ENCODE measurements around the gene FRMD1. TPM values are rescaled to one million over a fixed set of nuclear protein-coding genes. Genes with fewer than 3 reads are reported as not detected.
A peak's percentile ranks its signal among the peaks of the same experiment; 100 is the strongest.

The FRMD1 gene
- polyA plus RNA-seq, 1 donor from 2014 or later = not detected

DNA sequence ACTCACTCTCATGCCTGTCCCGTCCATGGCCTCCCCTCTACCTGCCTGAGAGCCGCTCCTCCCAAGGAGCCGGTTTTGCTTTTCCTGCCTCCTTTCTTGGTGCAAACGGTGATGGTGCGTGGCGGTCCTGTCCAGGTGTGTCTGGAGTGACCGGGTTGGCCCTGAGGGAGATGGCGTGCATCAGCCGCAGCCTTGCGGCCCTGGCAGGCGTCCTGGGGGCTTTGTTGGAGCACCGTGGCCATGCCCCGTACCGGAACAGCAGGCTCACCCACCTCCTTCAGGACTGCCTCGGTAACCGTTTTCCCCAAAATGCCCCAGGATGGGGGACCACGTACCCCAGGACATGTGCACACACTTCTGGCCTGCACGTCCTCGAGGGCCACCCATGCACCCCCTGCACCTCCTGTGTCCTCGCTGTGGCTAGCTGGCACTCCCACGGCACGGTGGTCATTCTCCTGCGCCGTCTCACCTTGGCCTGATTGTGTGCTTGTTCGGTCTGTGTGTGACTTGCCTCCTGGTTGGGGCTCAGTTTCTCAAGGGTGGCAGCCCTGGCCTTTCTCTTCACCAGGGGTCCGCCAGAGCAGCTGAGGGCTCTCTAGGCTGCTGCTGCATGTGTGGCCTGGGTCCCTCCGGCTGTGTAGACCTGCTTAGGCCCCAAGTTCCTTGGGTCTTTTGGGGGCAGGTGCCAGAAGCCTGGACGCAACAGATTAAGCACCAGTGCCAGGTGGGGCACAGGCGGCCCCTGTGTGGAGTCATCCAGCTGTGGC is 36.4 kb downstream of the FRMD1 start:
- no peak overlapping the region for H3K27ac Mint-ChIP-seq
- H3K4me3 Mint-ChIP-seq = peak overlapping the region in 1 of 4 donors; percentile 17
- H3K9me3 Mint-ChIP-seq = peaks cover 3 to 9% (median 5%) of the 10 kb centered on the region in 3 donors
- no peaks in the 10 kb centered on the region for H3K36me3 Mint-ChIP-seq
- no peaks in the 10 kb centered on the region for H3K4me1 Mint-ChIP-seq
- no peaks in the 10 kb centered on the region for H3K27me3 Mint-ChIP-seq

DNA sequence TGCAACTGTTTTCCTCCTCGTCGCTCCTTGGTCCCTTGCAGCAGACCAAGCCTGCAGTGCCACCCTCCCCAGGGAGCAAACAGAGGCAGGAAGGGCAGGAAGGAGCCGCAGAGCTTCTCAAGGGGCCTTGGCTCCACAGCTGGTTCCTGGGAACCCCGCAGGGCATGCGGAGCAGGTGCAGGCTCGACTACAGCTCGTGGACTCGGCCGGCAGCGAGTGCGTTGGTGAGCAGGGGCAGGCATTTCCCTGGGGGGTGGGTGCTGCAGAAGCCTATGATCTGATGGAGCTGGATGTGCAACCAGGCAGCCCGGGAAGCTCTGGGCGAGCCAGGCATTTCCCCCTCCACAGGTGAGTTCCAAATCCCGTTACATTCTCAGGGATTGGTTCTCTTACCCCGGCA is 37.1 kb downstream of the FRMD1 start:
- Mint-ChIP-seq H3K4me3 (peak overlapping the region in 1 of 4 donors; percentile 55), H3K4me1 (no peaks in the 10 kb centered on the region), H3K9me3 (peaks cover 5 to 13% (median 12%) of the 10 kb centered on the region in 3 donors), H3K27ac (no peak overlapping the region), H3K27me3 (no peaks in the 10 kb centered on the region), H3K36me3 (no peaks in the 10 kb centered on the region)

DNA sequence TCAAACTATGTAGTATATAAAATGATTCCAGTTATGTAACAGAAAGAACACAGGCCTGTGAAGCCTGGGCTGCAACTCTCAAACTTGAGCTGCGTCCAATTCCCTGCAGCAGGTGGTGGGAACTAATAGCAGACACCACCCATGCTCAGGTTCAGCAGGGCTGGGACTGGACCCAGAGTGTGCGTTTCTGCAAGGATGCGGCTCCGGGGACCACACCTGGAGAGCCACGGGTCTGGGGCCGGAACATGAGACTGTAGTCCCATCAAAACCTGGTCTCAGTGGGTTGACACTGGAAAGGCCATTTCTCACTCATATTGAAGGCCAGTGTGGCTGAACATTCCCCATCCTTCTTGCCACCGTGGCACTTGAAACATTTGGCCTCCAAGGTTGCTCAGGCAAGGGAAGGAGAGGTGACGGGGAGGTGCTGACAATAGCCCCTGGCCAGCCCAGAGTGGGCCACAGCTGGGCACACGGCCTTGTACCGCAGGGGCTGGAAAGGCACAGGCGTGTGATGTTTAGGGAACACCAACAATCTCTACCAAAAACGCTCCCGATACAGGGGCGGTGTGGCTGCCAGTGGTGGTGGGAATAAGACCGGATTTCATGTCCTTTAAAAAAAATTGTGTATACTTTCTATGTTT is 38.0 kb downstream of the FRMD1 start:
- H3K36me3 Mint-ChIP-seq = no peaks in the 10 kb centered on the region
- no peak overlapping the region for H3K4me3 Mint-ChIP-seq

DNA sequence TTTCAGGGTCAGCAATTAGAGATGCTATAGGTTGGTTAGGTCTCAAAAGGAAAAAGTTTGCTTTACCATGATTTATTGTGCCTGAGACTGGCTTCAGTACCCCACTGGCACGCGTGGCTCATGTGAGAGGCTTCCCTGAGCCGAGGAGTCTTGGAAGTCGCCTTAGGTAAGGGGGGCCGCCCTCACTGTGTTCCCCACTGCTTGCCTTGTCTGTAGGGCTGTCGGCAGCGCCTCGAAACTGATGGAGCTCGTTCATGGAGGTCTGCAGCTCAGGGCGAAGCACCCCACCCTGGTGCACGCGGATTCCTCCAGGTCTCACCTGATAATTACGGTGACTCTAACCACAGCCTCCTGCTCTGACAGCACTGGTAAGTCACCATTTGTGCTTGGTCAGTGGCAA is 39.2 kb downstream of the FRMD1 start:
- peaks cover 0 to 1% (median 0%) of the 10 kb centered on the region in 3 donors for H3K4me1 Mint-ChIP-seq
- H3K27ac Mint-ChIP-seq = no peak overlapping the region
- no peak overlapping the region for H3K4me3 Mint-ChIP-seq
- peaks cover 5 to 13% (median 12%) of the 10 kb centered on the region in 3 donors for H3K9me3 Mint-ChIP-seq
- H3K36me3 Mint-ChIP-seq = no peaks in the 10 kb centered on the region
- H3K27me3 Mint-ChIP-seq = peaks cover 11% of the 10 kb centered on the region

More for the DNA sequence above, 38.0 kb downstream of the FRMD1 start:
- Mint-ChIP-seq H3K27me3 (peaks cover 5% of the 10 kb centered on the region), H3K9me3 (peaks cover 5 to 13% (median 12%) of the 10 kb centered on the region in 3 donors), H3K27ac (no peak overlapping the region), H3K4me1 (peaks cover 0 to 1% (median 0%) of the 10 kb centered on the region in 3 donors)

DNA sequence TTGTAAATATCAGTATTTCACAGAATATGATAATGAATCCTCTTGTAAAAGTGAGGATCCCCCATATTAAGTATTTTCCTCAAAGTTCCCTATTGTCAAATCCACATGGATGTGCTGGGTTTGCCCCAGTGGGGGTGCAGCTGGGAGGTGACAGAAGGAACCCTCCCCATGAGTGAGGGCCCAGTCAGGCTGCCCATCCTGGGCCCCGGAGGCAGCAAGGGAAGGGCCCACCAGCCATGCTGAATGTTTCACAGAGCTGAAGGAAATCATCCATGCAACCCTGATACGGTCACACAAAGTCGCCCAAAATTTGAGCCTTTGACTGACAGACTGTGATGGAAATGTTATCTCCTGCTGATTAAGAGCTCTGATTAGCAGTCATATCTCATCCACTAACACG is 39.7 kb downstream of the FRMD1 start:
- Mint-ChIP-seq H3K4me1 (peaks cover 0 to 1% (median 0%) of the 10 kb centered on the region in 3 donors), H3K27me3 (peaks cover 16% of the 10 kb centered on the region), H3K36me3 (no peaks in the 10 kb centered on the region), H3K27ac (peak overlapping the region in 1 of 3 donors; percentile 76), H3K9me3 (peaks cover 5 to 13% (median 12%) of the 10 kb centered on the region in 3 donors), H3K4me3 (no peak overlapping the region)

DNA sequence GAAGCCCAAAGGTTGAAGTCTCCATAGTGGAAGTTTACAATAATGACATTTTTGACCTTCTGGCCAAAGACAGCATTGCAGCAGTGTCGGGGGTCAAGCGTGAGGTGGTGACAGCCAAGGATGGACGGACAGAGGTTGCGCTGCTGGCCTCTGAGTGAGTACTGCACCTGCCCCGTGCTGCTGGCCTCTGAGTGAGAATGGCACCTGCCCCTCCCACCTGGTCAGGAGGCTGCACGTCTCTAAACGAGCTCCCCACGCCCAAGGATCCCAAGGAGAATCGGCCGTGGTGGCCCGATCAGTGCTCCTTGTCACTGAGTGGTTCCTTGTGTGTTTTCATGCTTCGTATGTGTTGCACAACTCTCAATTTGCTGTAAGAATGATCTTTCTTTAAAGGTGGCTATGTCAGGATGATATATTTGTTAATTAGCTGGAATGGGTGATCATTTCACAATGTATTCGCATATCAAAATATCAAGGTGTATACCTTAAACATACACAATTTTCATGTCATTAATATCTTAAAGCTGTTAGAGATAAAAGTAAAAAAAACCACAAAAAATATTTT is 40.4 kb downstream of the FRMD1 start:
- Mint-ChIP-seq H3K4me3 (no peak overlapping the region), H3K4me1 (peaks cover 0 to 1% (median 0%) of the 10 kb centered on the region in 3 donors), H3K36me3 (no peaks in the 10 kb centered on the region), H3K27me3 (peaks cover 16% of the 10 kb centered on the region), H3K9me3 (peaks cover 5 to 13% (median 12%) of the 10 kb centered on the region in 3 donors), H3K27ac (no peak overlapping the region)

DNA sequence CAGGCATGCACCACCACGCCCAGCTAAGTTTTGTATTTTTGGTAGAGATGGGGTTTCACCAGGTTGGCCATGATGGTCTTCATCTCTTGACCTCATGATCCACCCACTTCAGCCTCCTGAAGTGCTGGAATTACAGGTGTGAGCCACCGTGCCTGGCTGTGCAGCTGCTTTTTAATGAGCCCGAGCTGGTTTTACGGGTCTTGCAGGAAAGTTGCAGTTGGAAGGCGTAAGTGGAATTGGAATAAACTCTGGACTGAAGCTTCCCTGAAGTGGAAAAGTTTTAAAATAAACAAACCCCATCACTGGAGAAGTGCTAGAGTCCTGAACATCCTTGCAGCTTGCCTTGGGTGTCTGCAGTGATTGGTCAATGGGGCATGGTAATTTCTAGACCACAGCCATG is 41.2 kb downstream of the FRMD1 start:
- H3K27ac Mint-ChIP-seq = no peak overlapping the region
- no peak overlapping the region for H3K4me3 Mint-ChIP-seq
- H3K27me3 Mint-ChIP-seq = peaks cover 16% of the 10 kb centered on the region
- H3K9me3 Mint-ChIP-seq = peaks cover 5 to 13% (median 12%) of the 10 kb centered on the region in 3 donors
- H3K36me3 Mint-ChIP-seq = no peaks in the 10 kb centered on the region
- peaks cover 0 to 1% (median 0%) of the 10 kb centered on the region in 3 donors for H3K4me1 Mint-ChIP-seq

DNA sequence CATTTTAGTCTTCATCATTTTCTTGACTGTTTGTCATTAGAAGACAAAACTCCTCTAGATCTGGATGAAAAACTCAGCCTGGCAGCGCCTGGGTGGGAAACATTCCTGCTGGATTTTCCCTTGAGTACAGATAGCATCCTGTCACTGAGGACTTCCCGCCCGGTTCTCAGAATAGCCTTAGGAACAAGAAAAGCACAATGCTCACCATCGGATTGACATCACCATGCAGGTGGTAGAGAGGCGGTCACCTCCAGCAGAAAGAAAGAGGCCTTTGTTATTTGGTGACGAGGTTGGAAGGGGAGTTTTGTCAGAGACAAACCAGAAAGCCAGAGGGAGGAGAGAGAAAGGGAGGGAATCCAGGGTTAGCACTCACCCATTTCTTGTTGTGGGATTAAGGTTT is 41.8 kb downstream of the FRMD1 start:
- Mint-ChIP-seq H3K36me3 (no peaks in the 10 kb centered on the region), H3K4me1 (peaks cover 0 to 1% (median 0%) of the 10 kb centered on the region in 3 donors)

DNA sequence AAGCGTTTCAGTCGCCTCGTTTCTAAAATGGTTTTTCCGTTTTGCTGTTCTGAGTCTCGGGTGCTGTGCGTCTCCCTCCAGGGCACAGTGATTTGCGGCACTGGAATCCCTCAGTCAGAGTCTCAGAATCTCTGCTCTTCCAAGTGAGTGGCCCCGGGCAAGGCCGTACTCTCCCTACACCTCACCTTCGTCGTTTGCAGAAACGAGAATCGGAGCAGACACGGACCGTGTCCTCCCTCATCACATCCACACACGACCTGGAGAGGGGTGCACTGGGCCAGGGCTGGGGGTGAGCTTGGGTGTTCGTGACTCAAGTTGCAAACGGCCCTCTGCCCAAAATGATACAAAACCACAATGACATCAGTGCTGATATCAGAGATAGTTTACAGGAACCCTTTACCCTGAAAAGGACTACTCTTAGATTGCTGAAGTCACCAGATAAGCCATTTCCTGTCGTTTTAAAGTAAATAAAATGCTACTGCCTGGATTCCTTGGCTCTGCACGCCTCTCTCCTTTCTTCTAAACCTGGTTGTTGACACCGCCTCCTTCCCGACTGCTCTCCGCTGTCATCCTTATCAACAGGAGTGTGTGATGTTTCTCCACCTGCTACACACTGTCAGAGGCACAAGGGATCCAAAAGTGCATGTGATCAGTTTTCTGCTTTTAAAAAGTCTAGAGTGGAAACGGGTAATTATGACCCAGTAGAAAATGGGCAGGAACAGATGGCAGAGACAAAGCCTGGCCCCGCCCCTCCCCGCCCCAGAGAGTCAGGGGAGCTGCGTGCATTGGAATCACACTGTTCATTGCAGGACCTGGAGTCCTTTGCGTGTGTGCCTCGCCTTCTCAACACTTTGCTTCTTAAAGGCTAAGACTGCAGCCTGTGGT is 43.1 kb downstream of the FRMD1 start:
- peaks cover 5 to 13% (median 12%) of the 10 kb centered on the region in 3 donors for H3K9me3 Mint-ChIP-seq
- H3K27me3 Mint-ChIP-seq = peaks cover 20% of the 10 kb centered on the region
- no peaks in the 10 kb centered on the region for H3K36me3 Mint-ChIP-seq
- H3K4me3 Mint-ChIP-seq = no peak overlapping the region
- H3K27ac Mint-ChIP-seq = no peak overlapping the region
- H3K4me1 Mint-ChIP-seq = peaks cover 0 to 1% (median 0%) of the 10 kb centered on the region in 3 donors

More for the DNA sequence above, 41.8 kb downstream of the FRMD1 start:
- peaks cover 5 to 13% (median 12%) of the 10 kb centered on the region in 3 donors for H3K9me3 Mint-ChIP-seq
- no peak overlapping the region for H3K4me3 Mint-ChIP-seq
- no peak overlapping the region for H3K27ac Mint-ChIP-seq
- H3K27me3 Mint-ChIP-seq = peaks cover 16% of the 10 kb centered on the region

DNA sequence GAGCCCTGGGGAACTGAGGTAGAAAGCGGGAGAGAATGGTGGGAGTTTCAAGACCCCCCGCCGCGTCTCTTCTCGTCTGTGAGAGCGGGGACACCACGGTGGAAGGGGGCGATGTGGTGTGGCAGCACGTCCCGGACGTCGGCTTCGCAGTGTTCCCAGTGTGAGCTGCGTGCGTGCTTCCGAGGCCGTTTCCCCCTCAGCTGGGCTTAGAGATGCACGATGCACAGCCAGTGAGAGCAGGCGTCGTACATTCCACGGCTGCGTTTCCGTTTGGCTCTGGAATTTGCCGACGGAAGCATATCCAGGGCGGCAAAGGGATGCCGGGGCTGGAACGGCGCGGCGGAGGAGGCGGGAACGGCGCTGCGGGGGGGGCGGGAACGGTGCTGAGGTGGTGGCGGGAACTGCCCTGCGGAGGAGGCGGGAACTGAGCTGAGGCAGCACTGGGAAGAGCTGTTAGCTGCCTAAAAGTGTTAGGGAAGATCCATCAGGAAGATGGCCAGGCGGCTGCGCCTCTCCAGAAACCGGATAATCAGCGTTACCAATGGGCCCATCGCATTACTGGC is 43.8 kb downstream of the FRMD1 start:
- Mint-ChIP-seq H3K27ac (peak overlapping the region in 1 of 3 donors; percentile 47), H3K4me3 (peak overlapping the region in 2 of 4 donors; percentile 17 to 54), H3K27me3 (peaks cover 20% of the 10 kb centered on the region)

DNA sequence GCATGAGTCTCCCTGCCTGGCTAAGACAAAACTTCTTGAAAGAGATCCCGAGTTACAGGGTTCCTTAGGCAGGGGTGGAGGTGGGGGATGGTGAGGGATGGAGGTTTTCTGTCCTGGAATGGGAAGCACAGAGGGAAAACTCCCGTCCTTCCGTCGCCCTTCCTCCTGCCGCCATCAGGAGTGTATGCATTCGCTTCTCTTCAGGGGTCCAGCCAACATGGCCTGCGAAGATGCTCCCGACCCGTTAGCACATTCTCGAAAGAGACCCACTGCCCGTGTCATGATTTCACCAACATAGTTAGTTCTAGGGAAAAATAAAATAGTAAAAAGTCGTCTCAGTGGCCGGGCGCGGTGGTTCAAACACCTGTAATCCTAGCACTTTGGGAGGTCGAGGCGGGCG is 44.5 kb downstream of the FRMD1 start:
- H3K9me3 Mint-ChIP-seq = peaks cover 6 to 11% (median 9%) of the 10 kb centered on the region in 3 donors
- peaks cover 0 to 1% (median 0%) of the 10 kb centered on the region in 3 donors for H3K4me1 Mint-ChIP-seq
- H3K36me3 Mint-ChIP-seq = no peaks in the 10 kb centered on the region
- peak overlapping the region in 1 of 3 donors; percentile 47 for H3K27ac Mint-ChIP-seq
- H3K27me3 Mint-ChIP-seq = peaks cover 20% of the 10 kb centered on the region
- H3K4me3 Mint-ChIP-seq = no peak overlapping the region

More for the DNA sequence above, 43.8 kb downstream of the FRMD1 start:
- H3K9me3 Mint-ChIP-seq = peaks cover 5 to 11% (median 9%) of the 10 kb centered on the region in 3 donors
- no peaks in the 10 kb centered on the region for H3K36me3 Mint-ChIP-seq
- H3K4me1 Mint-ChIP-seq = peaks cover 0 to 1% (median 0%) of the 10 kb centered on the region in 3 donors

DNA sequence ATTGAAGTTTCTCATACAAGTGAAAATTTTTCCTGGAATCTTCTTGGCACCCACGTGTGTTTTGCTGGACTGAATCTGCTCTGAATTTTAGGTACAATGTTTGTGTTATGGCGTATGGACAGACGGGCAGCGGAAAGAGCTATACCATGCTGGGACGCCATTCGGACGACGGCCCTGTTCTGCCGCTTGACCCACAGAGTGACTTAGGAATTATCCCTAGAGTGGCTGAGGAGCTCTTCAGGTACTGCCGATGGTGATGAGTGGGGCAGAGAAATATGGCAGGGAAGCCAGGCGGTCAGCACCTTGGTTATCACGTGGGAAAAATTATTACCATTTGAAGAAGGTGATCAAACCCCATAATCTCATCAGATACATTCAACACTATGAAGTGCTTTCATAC is 45.2 kb downstream of the FRMD1 start:
- Mint-ChIP-seq H3K4me3 (no peak overlapping the region), H3K27ac (no peak overlapping the region), H3K4me1 (peaks cover 0 to 1% (median 0%) of the 10 kb centered on the region in 3 donors), H3K9me3 (peaks cover 6 to 10% (median 8%) of the 10 kb centered on the region in 3 donors), H3K27me3 (peaks cover 20% of the 10 kb centered on the region), H3K36me3 (no peaks in the 10 kb centered on the region)

DNA sequence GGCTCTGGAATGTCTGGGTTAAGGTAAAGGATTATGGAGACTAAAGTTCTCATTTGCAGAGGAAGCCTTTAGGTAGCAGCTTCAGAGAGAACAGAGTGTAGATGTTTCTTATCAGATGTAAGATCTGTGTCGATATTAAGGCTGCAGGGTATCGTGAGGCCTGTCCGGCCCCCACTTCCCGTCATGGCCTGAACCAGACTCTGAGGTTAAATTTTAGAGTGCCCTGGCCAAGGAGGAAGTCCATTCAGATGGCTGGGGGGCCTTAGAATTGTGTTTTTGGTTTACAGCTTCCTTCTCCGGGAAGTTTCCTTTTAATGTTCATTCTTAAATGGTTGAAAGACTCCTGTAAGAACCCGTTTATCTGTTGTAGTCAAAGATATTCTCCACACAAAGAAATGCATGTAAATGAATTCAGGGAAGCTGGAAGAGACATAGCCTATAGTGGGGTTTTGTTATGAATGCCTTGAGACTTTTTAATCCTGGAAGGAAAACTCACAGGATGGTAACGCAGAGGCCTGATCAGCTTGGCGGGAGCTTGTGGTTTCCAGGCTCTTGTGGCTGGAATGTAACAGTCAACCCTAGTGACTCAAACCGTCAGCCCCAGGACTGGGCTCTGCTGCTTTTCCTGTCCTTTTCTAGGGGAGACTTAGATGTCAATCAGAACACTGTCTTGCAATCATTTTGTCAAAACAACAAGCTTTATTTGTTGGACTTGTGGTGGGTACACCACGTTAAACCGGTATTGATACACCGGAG is 46.8 kb downstream of the FRMD1 start:
- Mint-ChIP-seq H3K4me1 (peaks cover 0 to 1% (median 0%) of the 10 kb centered on the region in 3 donors), H3K9me3 (peaks cover 1 to 2% (median 1%) of the 10 kb centered on the region in 3 donors), H3K4me3 (no peak overlapping the region), H3K27me3 (peaks cover 20% of the 10 kb centered on the region), H3K27ac (no peak overlapping the region), H3K36me3 (peaks cover under 1% of the 10 kb centered on the region)
